ENCODE results near the gene ZNF577. TPM values are rescaled to one million over a fixed set of nuclear protein-coding genes. Genes with fewer than 3 reads are reported as not detected.
A peak's percentile ranks its signal among the peaks of the same experiment; 100 is the strongest.

Gene ZNF577
- total and polyA plus RNA-seq, 8 donors: 5.5 to 25.2 (median 13.6) TPM

GRCh38 chr19:51926784-51927741 lies 39.3 kb upstream of the ZNF577 start, which contains the start of gene ZNF613:
ZNF613 (plus strand) TSS chr19:51927472; CDS start chr19:51936221, 8,749 bp downstream.
- Histone ChIP-seq H3K9me3 (peaks cover 13 to 54% (median 37%) of the 10 kb centered on the region in 4 donors), H3K27me3 (no peaks in the 10 kb centered on the region), H3K4me1 (peaks cover 0 to 18% (median 11%) of the 10 kb centered on the region in 4 donors), H3K4me3 (peak within 1 kb of the TSS; percentile 66 to 86 (median 73)), H3K27ac (peak within 1 kb of the TSS; percentile 75 to 89 (median 80)), H3K36me3 (peaks cover 11 to 26% (median 25%) of the 10 kb centered on the region in 4 donors)
- intact Hi-C loops (cut with DNase I; ENCODE audit: low total_unique reads): no loop called here
- 0% methylated on average over 36 to 52 of the region's 52 CpGs for WGBS, 5 donors
- TF ChIP-seq CTCF (IDR thresholded peaks at IDR 0.05) (peak in 2 of 7 experiments; percentile 21 to 25), EP300 (IDR thresholded peaks at IDR 0.05) (no peak), POLR2AphosphoS5 (IDR thresholded peaks at IDR 0.05) (peak; percentile 3 to 87 (median 52))
- peak; percentile 89 to 97 for DNase-seq

- peaks cover 19 to 55% (median 40%) of the 10 kb centered on the region in 4 donors for H3K9me3 ChIP-seq
- TF ChIP-seq EP300 (IDR thresholded peaks at IDR 0.05) (no peak), POLR2A (IDR thresholded peaks at IDR 0.05) (no peak), CTCF (IDR thresholded peaks at IDR 0.05) (no peak), POLR2AphosphoS5 (IDR thresholded peaks at IDR 0.05) (no peak)
- H3K4me1 ChIP-seq: peaks cover 0 to 18% (median 11%) of the 10 kb centered on the region in 4 donors
- 16 to 27% (median 21%) methylated on average over 11 of the region's 11 CpGs for WGBS, 5 donors
- no peak for DNase-seq
- H3K4me3 ChIP-seq: peak overlapping the region; percentile 66 to 86 (median 73)
- no peaks in the 10 kb centered on the region for H3K27me3 ChIP-seq
- peak overlapping the region; percentile 75 to 89 (median 80) for H3K27ac ChIP-seq
- intact Hi-C loops (cut with DNase I; ENCODE audit: low total_unique reads): no loop called here
- peaks cover 11 to 20% (median 19%) of the 10 kb centered on the region in 4 donors for H3K36me3 ChIP-seq
These were observed 38.7 kb upstream of the ZNF577 start for GRCh38 chr19:51926426-51926783.

- intact Hi-C loops (cut with DNase I; ENCODE audit: low total_unique reads): no loop called here
- TF ChIP-seq EP300 (IDR thresholded peaks at IDR 0.05) (no peak), POLR2AphosphoS5 (IDR thresholded peaks at IDR 0.05) (no peak), POLR2A (IDR thresholded peaks at IDR 0.05) (no peak), CTCF (IDR thresholded peaks at IDR 0.05) (no peak)
- no peak overlapping the region for H3K27ac ChIP-seq
- no peak for DNase-seq
- peaks cover 0 to 6% (median 0%) of the 10 kb centered on the region in 4 donors for H3K4me1 ChIP-seq
- H3K4me3 ChIP-seq: no peak overlapping the region
- 88 to 91% (median 90%) methylated on average over 8 of the region's 8 CpGs for WGBS, 5 donors
- H3K27me3 ChIP-seq: no peaks in the 10 kb centered on the region
- no peaks in the 10 kb centered on the region for H3K36me3 ChIP-seq
- H3K9me3 ChIP-seq: peaks cover 27 to 94% (median 77%) of the 10 kb centered on the region in 4 donors
These were observed 34.2 kb upstream of the ZNF577 start for GRCh38 chr19:51921949-51922348.

GRCh38 chr19:51919606-51920005 lies 31.9 kb upstream of the ZNF577 start:
- TF ChIP-seq POLR2A (IDR thresholded peaks at IDR 0.05) (no peak), POLR2AphosphoS5 (IDR thresholded peaks at IDR 0.05) (no peak)
- 78 to 87% (median 82%) methylated on average over 3 of the region's 3 CpGs for WGBS, 5 donors
- Histone ChIP-seq H3K4me3 (no peak overlapping the region), H3K9me3 (peaks cover 35 to 100% (median 94%) of the 10 kb centered on the region in 4 donors), H3K36me3 (no peaks in the 10 kb centered on the region), H3K4me1 (no peaks in the 10 kb centered on the region), H3K27me3 (no peaks in the 10 kb centered on the region), H3K27ac (no peak overlapping the region)
- intact Hi-C loops (cut with DNase I; ENCODE audit: low total_unique reads): no loop called here
- DNase-seq: no peak

All from stomach (tissue), 9 donors.